ENCODE measurements around the gene SUN5. TPM values are rescaled to one million over a fixed set of nuclear protein-coding genes. Genes with fewer than 3 reads are reported as not detected.

The SUN5 gene
- total and polyA plus RNA-seq, 4 donors: not detected

- no peak for TF ChIP-seq REST (IDR thresholded peaks at IDR 0.05)
These were observed 34.0 kb upstream of the SUN5 start (continued) for GRCh38 chr20:33038243-33038642.

- Histone ChIP-seq H3K27me3 (ENCODE audit: control insufficient read depth in 4 of 4, insufficient read depth in 4 of 4, low read length in 3 of 4) (no peaks in the 10 kb centered on the region), H3K4me3 (ENCODE audit: low read depth in 1 of 3, low read length in 3 of 3) (no peak overlapping the region), H3K4me1 (ENCODE audit: control insufficient read depth in 4 of 4, insufficient read depth in 4 of 4, low read length in 3 of 4) (no peaks in the 10 kb centered on the region), H3K27ac (ENCODE audit: low read depth in 1 of 2, low read length in 2 of 2) (no peak overlapping the region), H3K36me3 (ENCODE audit: control insufficient read depth in 4 of 4, insufficient read depth in 3 of 4, low read depth in 1 of 4, low read length in 3 of 4) (no peaks in the 10 kb centered on the region), H3K9me3 (ENCODE audit: control insufficient read depth in 4 of 4, low read length in 3 of 4) (no peaks in the 10 kb centered on the region), H3K9ac (ENCODE audit: low read depth in 1 of 2, low read length in 2 of 2) (no peak overlapping the region)
- WGBS: 65% methylated on average over 5 of the region's 5 CpGs
- DNase-seq (ENCODE audit: low spot score): no peak
- no peak for TF ChIP-seq RAD21 (IDR thresholded peaks at IDR 0.05)
- no peak for TF ChIP-seq HNF4G (IDR thresholded peaks at IDR 0.05)
- TF ChIP-seq FOXA2 (IDR thresholded peaks at IDR 0.05): no peak
- no peak for TF ChIP-seq YY1 (IDR thresholded peaks at IDR 0.05)
- no peak for TF ChIP-seq HNF4A (conservative IDR thresholded peaks at IDR 0.05)
- no peak for TF ChIP-seq JUND (IDR thresholded peaks at IDR 0.05)
- no peak for TF ChIP-seq CTCF (IDR thresholded peaks at IDR 0.05; ENCODE audit: low read depth, low read length, missing input control)
These were observed 33.2 kb upstream of the SUN5 start for GRCh38 chr20:33037456-33037855.

- no peaks in the 10 kb centered on the region for H3K9me3 ChIP-seq (ENCODE audit: control insufficient read depth in 4 of 4, low read length in 3 of 4)
- 74% methylated on average over 6 of the region's 6 CpGs for WGBS
These were observed 30.8 kb upstream of the SUN5 start for GRCh38 chr20:33034901-33035492.

More at GRCh38 chr20:33034901-33035492, 30.8 kb upstream of the SUN5 start:
- H3K27me3 ChIP-seq (ENCODE audit: control insufficient read depth in 4 of 4, insufficient read depth in 4 of 4, low read length in 3 of 4): no peaks in the 10 kb centered on the region
- no peak for DNase-seq (ENCODE audit: low spot score)
- no peak overlapping the region for H3K4me3 ChIP-seq (ENCODE audit: low read depth in 1 of 3, low read length in 3 of 3)
- no peak overlapping the region for H3K27ac ChIP-seq (ENCODE audit: low read depth in 1 of 2, low read length in 2 of 2)
- TF ChIP-seq GABPA (IDR thresholded peaks at IDR 0.05 in 1 of 2, conservative IDR thresholded peaks at IDR 0.05 in 1 of 2) (no peak), RXRA (IDR thresholded peaks at IDR 0.05) (no peak), FOXA2 (IDR thresholded peaks at IDR 0.05) (no peak), TAF1 (conservative IDR thresholded peaks at IDR 0.05) (no peak), JUND (IDR thresholded peaks at IDR 0.05) (no peak), SP1 (IDR thresholded peaks at IDR 0.05) (no peak), FOXA1 (IDR thresholded peaks at IDR 0.05) (no peak), NR2F2 (IDR thresholded peaks at IDR 0.05) (no peak), REST (IDR thresholded peaks at IDR 0.05) (no peak), RAD21 (IDR thresholded peaks at IDR 0.05) (no peak), MAX (IDR thresholded peaks at IDR 0.05) (no peak)
- H3K36me3 ChIP-seq (ENCODE audit: control insufficient read depth in 4 of 4, insufficient read depth in 3 of 4, low read depth in 1 of 4, low read length in 3 of 4): no peaks in the 10 kb centered on the region
- no peak overlapping the region for H3K9ac ChIP-seq (ENCODE audit: low read depth in 1 of 2, low read length in 2 of 2)
- H3K4me1 ChIP-seq (ENCODE audit: control insufficient read depth in 4 of 4, insufficient read depth in 4 of 4, low read length in 3 of 4): no peaks in the 10 kb centered on the region
